A549 (cell line): ENCODE measurements around the gene LYPD3. TPM values are rescaled to one million over a fixed set of nuclear protein-coding genes. Genes with fewer than 3 reads are reported as not detected.
A peak's percentile ranks its signal among the peaks of the same experiment; 100 is the strongest.

Source experiments
- ATAC-seq, 2 experiments: fragments of 200-7000 bp in 1 of 2; fragments of >200 bp in 1 of 2; cut with Nextera tagmentation in 1 of 2; cut with Tn5 transposase in 1 of 2; 3 replicates each; pipeline versions ENCODE4 v1.8.0 to v1.9.1; 2018 to 2020; ENCODE audit warnings: mild to moderate bottlenecking in 1 of 2, moderate library complexity in 1 of 2
- CTCF ChIA-PET: fragments of 300-600 bp; sonication (Branson Sonifier 250); formaldehyde crosslinking; extraction: SDS; loops from one replicate; lab custom pipeline; 2021; ENCODE audit warnings: antibody characterized with exemption, inconsistent platforms; lab: Yijun Ruan, JAX
- POLR2A ChIA-PET: fragments of 350-600 bp; formaldehyde crosslinking; extraction: SDS; loops from one replicate; lab custom pipeline; 2021; ENCODE audit warnings: antibody characterized with exemption, inconsistent platforms; lab: Yijun Ruan, JAX
- DNase-seq, 2 experiments: peaks; one replicate each; pipeline versions ENCODE4 v3.0.0 to v3.0.0-alpha.2; 2011 to 2016; ENCODE audit warnings: low read depth in 1 of 2, low spot score in 1 of 2
- FAIRE-seq: peaks from 2 replicates; lab custom pipeline; 2011; peaks lifted over from hg19 to GRCh38; lab: Jason Lieb, UNC
- H3K27ac ChIP-seq, 2 experiments: fragments of >200 bp; sonication (Bioruptor Twin); formaldehyde crosslinking; 3 replicates each; pipeline ENCODE4 v1.5.1; 2016 to 2017
- H3K4me1 ChIP-seq: fragments of >200 bp; sonication (Bioruptor Twin); formaldehyde crosslinking; 3 replicates; pipeline ENCODE4 v1.6.1; 2016
- H3K4me2 ChIP-seq: fragments of >200 bp; sonication (Bioruptor Twin); formaldehyde crosslinking; 3 replicates; pipeline ENCODE4 v1.6.1; 2016
- H3K4me3 ChIP-seq: fragments of >200 bp; sonication (Bioruptor Twin); formaldehyde crosslinking; 3 replicates; pipeline ENCODE4 v1.5.1; 2016
- H3K9me3 ChIP-seq: fragments of >200 bp; sonication (Bioruptor Twin); formaldehyde crosslinking; 3 replicates; pipeline ENCODE4 v1.6.1; 2016
- BHLHE40 ChIP-seq: IDR thresholded peaks from 2 replicates; pipeline ENCODE4 v1.6.1; 2012; ENCODE audit warnings: low read depth, low read length, inconsistent platforms
- CEBPB ChIP-seq, 2 experiments: fragments of >200 bp in 1 of 2; sonication (Bioruptor Twin) in 1 of 2; formaldehyde crosslinking in 1 of 2; IDR thresholded peaks; 2 replicates each; pipeline ENCODE4 v1.6.1; 2012 to 2016
- CHD4 ChIP-seq: fragments of 200-600 bp; sonication (generic); IDR thresholded peaks from 2 replicates; pipeline ENCODE4 v1.6.1; 2016; ENCODE audit warnings: antibody characterized with exemption, mild to moderate bottlenecking, borderline replicate concordance
- GATA3 ChIP-seq: IDR thresholded peaks from 2 replicates; pipeline ENCODE4 v1.6.1; 2012; ENCODE audit warnings: borderline replicate concordance
- HDAC2 ChIP-seq: fragments of 200-600 bp; sonication (generic); IDR thresholded peaks from 2 replicates; pipeline ENCODE4 v1.6.1; 2016
- HOXB13 ChIP-seq: fragments of 250-450 bp; sonication (Bioruptor Pico); IDR thresholded peaks from 2 replicates; pipeline ENCODE4 v1.5.0; 2020; ENCODE audit warnings: low read depth, mild to moderate bottlenecking, moderate library complexity
- JUNB ChIP-seq: fragments of >200 bp; sonication (Bioruptor Twin); formaldehyde crosslinking; IDR thresholded peaks from 2 replicates; pipeline ENCODE4 v1.6.1; 2016
- KDM1A ChIP-seq: fragments of 200-600 bp; sonication (generic); IDR thresholded peaks from 2 replicates; pipeline ENCODE4 v1.6.1; 2016; ENCODE audit warnings: low read depth, mild to moderate bottlenecking
- KDM5A ChIP-seq: fragments of 200-600 bp; sonication (generic); IDR thresholded peaks from 2 replicates; pipeline ENCODE4 v1.6.1; 2016; ENCODE audit warnings: antibody characterized with exemption, mild to moderate bottlenecking
- MAFK ChIP-seq: fragments of 450-650 bp; IDR thresholded peaks from 2 replicates; pipeline ENCODE4 v1.6.1; 2014; ENCODE audit not compliant: partially characterized antibody
- MAZ ChIP-seq: fragments of 150-350 bp; IDR thresholded peaks from 2 replicates; pipeline ENCODE4 v1.6.1; 2014; ENCODE audit warnings: antibody characterized with exemption, low read depth, low read length, borderline replicate concordance
- PHF8 ChIP-seq: fragments of 200-600 bp; sonication (generic); IDR thresholded peaks from 2 replicates; pipeline ENCODE4 v1.6.1; 2016; ENCODE audit warnings: low read depth, mild to moderate bottlenecking, antibody characterized with exemption, moderate library complexity, borderline replicate concordance
- POLR2A ChIP-seq: IDR thresholded peaks from 2 replicates; pipeline ENCODE4 v1.6.1; 2012; ENCODE audit warnings: mild to moderate bottlenecking, low read length
- POLR2AphosphoS2 ChIP-seq: conservative IDR thresholded peaks from 2 replicates; pipeline ENCODE4 v1.6.1; 2012; ENCODE audit warnings: low read length, improper control_type of control experiment, inconsistent platforms
- RAD21 ChIP-seq, 2 experiments: fragments of >200 bp in 1 of 2; sonication (Bioruptor Twin) in 1 of 2; formaldehyde crosslinking in 1 of 2; IDR thresholded peaks in 1 of 2; conservative IDR thresholded peaks in 1 of 2; 2 replicates in 1 of 2; 3 replicates in 1 of 2; pipeline ENCODE4 v1.6.1; 2012 to 2018; ENCODE audit warnings: inconsistent platforms in 1 of 2
- RFX5 ChIP-seq: fragments of 450-650 bp; IDR thresholded peaks from 2 replicates; pipeline ENCODE4 v1.7.1; 2014; ENCODE audit warnings: antibody characterized with exemption, mild to moderate bottlenecking, moderate library complexity
- RNF2 ChIP-seq: fragments of 200-600 bp; sonication (generic); IDR thresholded peaks from 2 replicates; pipeline ENCODE4 v1.6.1; 2016; ENCODE audit warnings: low read depth, mild to moderate bottlenecking, antibody characterized with exemption, moderate library complexity, borderline replicate concordance
- SREBF2 ChIP-seq: fragments of 450-650 bp; IDR thresholded peaks from 2 replicates; pipeline ENCODE4 v1.6.1; 2014; ENCODE audit warnings: mild to moderate bottlenecking, moderate library complexity
- TFCP2L1 ChIP-seq: fragments of 250-450 bp; sonication (Bioruptor Pico); IDR thresholded peaks from 2 replicates; pipeline ENCODE4 v1.5.0; 2021; ENCODE audit warnings: mild to moderate bottlenecking
- USF2 ChIP-seq: fragments of 450-650 bp; IDR thresholded peaks from 2 replicates; pipeline ENCODE4 v1.6.1; 2014; ENCODE audit warnings: antibody characterized with exemption
- ZFP36 ChIP-seq: fragments of 450-650 bp; IDR thresholded peaks from 2 replicates; pipeline ENCODE4 v1.6.1; 2014; ENCODE audit warnings: borderline replicate concordance; ENCODE audit not compliant: partially characterized antibody
- ZNF302 ChIP-seq: fragments of 250-450 bp; sonication (Bioruptor Pico); IDR thresholded peaks from 2 replicates; pipeline ENCODE4 v1.9.0; 2021; ENCODE audit warnings: inconsistent platforms, mild to moderate bottlenecking, moderate library complexity
- WGBS: methylation state at CpG from one replicate; pipeline ENCODE4 v1.1.6; 2017; ENCODE audit errors: missing lambda C conversion rate; 5-methylcytosine and 5-hydroxymethylcytosine counted together
- polyA plus RNA-seq, 4 experiments: library from polyadenylated mRNA; depleted of rRNA in 3 of 4; stranded (reverse); fragments of >200 nt; fragmentation: RNase III in 1 of 4; extraction: RNeasy Plus Mini Kit Qiagen cat#74134 plus additional on column Dnase treatment in 1 of 4; gene quantifications; 2 replicates in 3 of 4; 3 replicates in 1 of 4; pipeline ENCODE4 v1.2.3, GENCODE V29; 2011 to 2017
- TF ChIP-seq, protein P1 (sequence below): IDR thresholded peaks from 2 replicates; pipeline ENCODE4 v1.6.1; 2012
- TF ChIP-seq, protein P2 (sequence below): IDR thresholded peaks from 2 replicates; pipeline ENCODE4 v1.6.1; 2012
- TF ChIP-seq, protein P3 (sequence below): fragments of >200 bp; sonication (Bioruptor Twin); formaldehyde crosslinking; IDR thresholded peaks from 3 replicates; pipeline ENCODE4 v1.5.1; 2016
- TF ChIP-seq, protein P4 (sequence below): fragments of >200 bp; sonication (Bioruptor Twin); formaldehyde crosslinking; IDR thresholded peaks from 2 replicates; pipeline ENCODE4 v1.6.1; 2016
- TF ChIP-seq, protein P5 (sequence below): fragments of 250-450 bp; sonication (Bioruptor Pico); IDR thresholded peaks from 2 replicates; pipeline ENCODE4 v1.5.0; 2021; ENCODE audit warnings: mild to moderate bottlenecking, moderate library complexity, borderline replicate concordance

The LYPD3 gene
- polyA plus RNA-seq, 2 of the 4 experiments (the other 2 are of a cell fraction), result 0.27 to 0.43 TPM

DNA sequence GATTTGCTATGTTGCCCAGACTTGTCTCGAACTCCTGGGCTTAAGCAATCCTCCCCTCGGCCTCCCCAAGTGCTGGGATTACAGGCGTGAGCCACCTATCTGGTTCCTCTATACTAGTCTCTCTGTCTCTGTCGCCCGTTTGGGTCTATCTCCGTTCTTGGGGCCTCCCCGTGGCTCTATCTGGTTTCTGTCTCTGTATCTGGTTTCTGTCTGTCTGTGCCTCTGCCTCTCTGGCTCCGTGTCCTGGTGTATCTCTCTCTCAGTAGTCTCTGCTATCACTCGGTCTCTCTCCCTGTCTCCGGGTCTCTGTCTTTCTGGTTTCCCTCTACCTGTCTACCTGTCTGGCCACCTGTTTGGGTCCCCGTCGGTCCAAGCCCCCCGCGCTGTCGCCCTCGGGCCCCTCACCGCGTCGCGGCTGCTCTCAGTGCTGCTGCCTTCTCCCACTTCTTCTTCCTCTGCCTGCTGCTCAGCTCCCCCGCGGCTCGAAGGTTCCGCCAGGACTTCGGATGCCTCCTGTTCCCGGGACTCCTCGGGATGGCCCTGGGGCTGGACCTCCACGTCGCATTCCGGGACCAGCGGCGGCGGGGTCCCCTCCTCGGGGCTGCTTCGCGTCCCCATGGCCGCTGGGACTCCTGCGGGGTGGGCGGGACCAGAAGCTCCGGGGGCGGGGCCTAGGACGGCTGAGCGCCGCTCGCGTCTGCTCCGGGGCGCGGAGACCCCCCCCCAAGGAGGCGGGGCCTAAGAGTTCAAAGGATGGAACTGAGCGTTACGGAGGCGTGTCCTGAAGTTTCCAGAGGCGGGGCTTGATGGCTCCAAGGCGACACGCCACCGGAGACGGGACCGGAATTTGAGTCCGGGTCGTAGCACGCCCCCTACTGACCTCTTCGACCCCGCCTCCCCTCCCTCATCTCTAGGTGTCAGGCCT lies 38.4 kb upstream of the LYPD3 start (continued):
- TF ChIP-seq KDM5A, result no peak
- TF ChIP-seq GATA3, result no peak
- no peak for TF ChIP-seq USF2
- no peak for TF ChIP-seq RNF2
- TF ChIP-seq, protein P1, sequence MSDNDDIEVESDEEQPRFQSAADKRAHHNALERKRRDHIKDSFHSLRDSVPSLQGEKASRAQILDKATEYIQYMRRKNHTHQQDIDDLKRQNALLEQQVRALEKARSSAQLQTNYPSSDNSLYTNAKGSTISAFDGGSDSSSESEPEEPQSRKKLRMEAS, result peak; percentile 27; the same call in 1 of the 2 replicates
- TF ChIP-seq PHF8, result peak; percentile 41
- no peak for TF ChIP-seq RFX5
- no peak for TF ChIP-seq JUNB
- no peak for TF ChIP-seq MAZ
- TF ChIP-seq, protein P2, sequence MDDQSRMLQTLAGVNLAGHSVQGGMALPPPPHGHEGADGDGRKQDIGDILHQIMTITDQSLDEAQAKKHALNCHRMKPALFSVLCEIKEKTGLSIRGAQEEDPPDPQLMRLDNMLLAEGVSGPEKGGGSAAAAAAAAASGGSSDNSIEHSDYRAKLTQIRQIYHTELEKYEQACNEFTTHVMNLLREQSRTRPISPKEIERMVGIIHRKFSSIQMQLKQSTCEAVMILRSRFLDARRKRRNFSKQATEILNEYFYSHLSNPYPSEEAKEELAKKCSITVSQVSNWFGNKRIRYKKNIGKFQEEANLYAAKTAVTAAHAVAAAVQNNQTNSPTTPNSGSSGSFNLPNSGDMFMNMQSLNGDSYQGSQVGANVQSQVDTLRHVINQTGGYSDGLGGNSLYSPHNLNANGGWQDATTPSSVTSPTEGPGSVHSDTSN, result no peak
- no peak for TF ChIP-seq POLR2AphosphoS2
- TF ChIP-seq SREBF2, result no peak
- no peak for TF ChIP-seq ZNF302 (CRISPR knock-in tag)
- TF ChIP-seq RAD21 (conservative IDR thresholded peaks at IDR 0.05 in 1 of 2, IDR thresholded peaks at IDR 0.05 in 1 of 2), result peak; percentile 9 to 46; a peak in 2 of 5 replicates
- TF ChIP-seq HOXB13 (CRISPR knock-in tag), result no peak
- TF ChIP-seq, protein P3, sequence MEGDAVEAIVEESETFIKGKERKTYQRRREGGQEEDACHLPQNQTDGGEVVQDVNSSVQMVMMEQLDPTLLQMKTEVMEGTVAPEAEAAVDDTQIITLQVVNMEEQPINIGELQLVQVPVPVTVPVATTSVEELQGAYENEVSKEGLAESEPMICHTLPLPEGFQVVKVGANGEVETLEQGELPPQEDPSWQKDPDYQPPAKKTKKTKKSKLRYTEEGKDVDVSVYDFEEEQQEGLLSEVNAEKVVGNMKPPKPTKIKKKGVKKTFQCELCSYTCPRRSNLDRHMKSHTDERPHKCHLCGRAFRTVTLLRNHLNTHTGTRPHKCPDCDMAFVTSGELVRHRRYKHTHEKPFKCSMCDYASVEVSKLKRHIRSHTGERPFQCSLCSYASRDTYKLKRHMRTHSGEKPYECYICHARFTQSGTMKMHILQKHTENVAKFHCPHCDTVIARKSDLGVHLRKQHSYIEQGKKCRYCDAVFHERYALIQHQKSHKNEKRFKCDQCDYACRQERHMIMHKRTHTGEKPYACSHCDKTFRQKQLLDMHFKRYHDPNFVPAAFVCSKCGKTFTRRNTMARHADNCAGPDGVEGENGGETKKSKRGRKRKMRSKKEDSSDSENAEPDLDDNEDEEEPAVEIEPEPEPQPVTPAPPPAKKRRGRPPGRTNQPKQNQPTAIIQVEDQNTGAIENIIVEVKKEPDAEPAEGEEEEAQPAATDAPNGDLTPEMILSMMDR, result peak; percentile 56; the same call in 2 of the 3 replicates
- no peak for TF ChIP-seq BHLHE40
- no peak; the same call in none of the 2 replicates for TF ChIP-seq POLR2A
- TF ChIP-seq MAFK, result no peak

DNA sequence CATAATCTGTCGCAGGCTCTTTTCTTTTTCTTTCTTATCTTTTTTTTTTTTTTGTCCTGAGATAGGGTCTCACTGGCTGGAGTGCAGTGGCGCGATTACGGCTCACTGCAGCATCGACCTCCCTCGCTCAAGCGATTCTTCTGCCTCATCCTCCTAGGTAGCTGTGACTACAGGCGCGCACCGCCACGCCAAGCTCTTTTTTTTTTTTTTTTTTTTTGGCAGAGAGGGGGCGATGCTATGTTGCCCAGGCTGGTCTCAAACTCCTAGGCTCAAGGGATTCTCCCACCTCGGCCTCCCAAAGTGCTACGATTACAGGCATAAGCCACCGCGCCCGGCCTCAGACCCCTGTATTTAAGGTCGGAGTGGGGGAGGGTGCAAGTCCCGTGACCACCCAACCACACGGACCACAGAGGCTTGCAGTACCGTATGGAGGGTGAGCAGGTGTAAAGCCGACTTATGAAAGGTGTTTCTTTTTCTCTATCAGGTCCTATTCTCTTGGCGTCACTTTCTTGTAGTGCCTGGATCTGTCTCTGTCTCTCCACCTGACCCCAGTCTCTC lies 37.1 kb upstream of the LYPD3 start:
- 92% methylated on average over 23 of the region's 23 CpGs for WGBS
- Histone ChIP-seq H3K27ac (no peak overlapping the region), H3K9me3 (no peaks in the 10 kb centered on the region), H3K4me2 (peak overlapping the region; percentile 84; the same call in 2 of the 3 replicates), H3K4me1 (peaks cover 9% of the 10 kb centered on the region; the same call in 2 of the 3 replicates), H3K4me3 (no peak overlapping the region)
- ATAC-seq, result no peak
- FAIRE-seq, result no peak
- no peak for DNase-seq
- ChIA-PET POLR2A (interaction anchor here (0.6 kb wide), 3 partner anchors 28 to 92 kb away, joined by 3 to 5 read pairs (median 5); no protein-coding TSS in a partner anchor), CTCF (interaction anchor here (0.6 to 2.5 kb wide), 5 partner anchors 9 to 196 kb away, joined by 3 to 13 read pairs (median 5); no protein-coding TSS in a partner anchor)
- TF ChIP-seq, protein P4, sequence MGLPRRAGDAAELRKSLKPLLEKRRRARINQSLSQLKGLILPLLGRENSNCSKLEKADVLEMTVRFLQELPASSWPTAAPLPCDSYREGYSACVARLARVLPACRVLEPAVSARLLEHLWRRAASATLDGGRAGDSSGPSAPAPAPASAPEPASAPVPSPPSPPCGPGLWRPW, result no peak
- TF ChIP-seq TFCP2L1 (CRISPR knock-in tag) (no peak), KDM1A (no peak), ZNF302 (CRISPR knock-in tag) (no peak), CHD4 (no peak), CEBPB (IDR thresholded peaks at IDR 0.05) (no peak), HDAC2 (no peak), JUNB (no peak), ZFP36 (no peak)
- TF ChIP-seq, protein P5, sequence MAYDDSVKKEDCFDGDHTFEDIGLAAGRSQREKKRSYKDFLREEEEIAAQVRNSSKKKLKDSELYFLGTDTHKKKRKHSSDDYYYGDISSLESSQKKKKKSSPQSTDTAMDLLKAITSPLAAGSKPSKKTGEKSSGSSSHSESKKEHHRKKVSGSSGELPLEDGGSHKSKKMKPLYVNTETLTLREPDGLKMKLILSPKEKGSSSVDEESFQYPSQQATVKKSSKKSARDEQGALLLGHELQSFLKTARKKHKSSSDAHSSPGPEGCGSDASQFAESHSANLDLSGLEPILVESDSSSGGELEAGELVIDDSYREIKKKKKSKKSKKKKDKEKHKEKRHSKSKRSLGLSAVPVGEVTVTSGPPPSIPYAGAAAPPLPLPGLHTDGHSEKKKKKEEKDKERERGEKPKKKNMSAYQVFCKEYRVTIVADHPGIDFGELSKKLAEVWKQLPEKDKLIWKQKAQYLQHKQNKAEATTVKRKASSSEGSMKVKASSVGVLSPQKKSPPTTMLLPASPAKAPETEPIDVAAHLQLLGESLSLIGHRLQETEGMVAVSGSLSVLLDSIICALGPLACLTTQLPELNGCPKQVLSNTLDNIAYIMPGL (CRISPR knock-in tag), result no peak
- TF ChIP-seq, protein P3, result no peak
